Mucosa of gallbladder (tissue), 1 donor: Measurements from ENCODE around the gene SLC25A3. TPM values are rescaled to one million over a fixed set of nuclear protein-coding genes. Genes with fewer than 3 reads are reported as not detected.
A peak's percentile ranks its signal among the peaks of the same experiment; 100 is the strongest.
"Not testable (repeated sequence)": the region's sequence is repeated elsewhere in the genome, so short reads cannot be mapped to it uniquely, and the experiment has no call there.

ENCODE experiments used
- DNase-seq: peaks from one replicate; pipeline ENCODE4 v3.0.0-alpha.2; 2020; ENCODE audit warnings: low spot score
- total RNA-seq: library from RNA; stranded (reverse); gene quantifications from one replicate; pipeline ENCODE4 v1.2.1, GENCODE V29; 2021
- donor health status: DM: no; HTN: no; CAD: no.

SLC25A3 gene
- total RNA-seq, 1 donor from 2014 or later = 399 TPM

DNA sequence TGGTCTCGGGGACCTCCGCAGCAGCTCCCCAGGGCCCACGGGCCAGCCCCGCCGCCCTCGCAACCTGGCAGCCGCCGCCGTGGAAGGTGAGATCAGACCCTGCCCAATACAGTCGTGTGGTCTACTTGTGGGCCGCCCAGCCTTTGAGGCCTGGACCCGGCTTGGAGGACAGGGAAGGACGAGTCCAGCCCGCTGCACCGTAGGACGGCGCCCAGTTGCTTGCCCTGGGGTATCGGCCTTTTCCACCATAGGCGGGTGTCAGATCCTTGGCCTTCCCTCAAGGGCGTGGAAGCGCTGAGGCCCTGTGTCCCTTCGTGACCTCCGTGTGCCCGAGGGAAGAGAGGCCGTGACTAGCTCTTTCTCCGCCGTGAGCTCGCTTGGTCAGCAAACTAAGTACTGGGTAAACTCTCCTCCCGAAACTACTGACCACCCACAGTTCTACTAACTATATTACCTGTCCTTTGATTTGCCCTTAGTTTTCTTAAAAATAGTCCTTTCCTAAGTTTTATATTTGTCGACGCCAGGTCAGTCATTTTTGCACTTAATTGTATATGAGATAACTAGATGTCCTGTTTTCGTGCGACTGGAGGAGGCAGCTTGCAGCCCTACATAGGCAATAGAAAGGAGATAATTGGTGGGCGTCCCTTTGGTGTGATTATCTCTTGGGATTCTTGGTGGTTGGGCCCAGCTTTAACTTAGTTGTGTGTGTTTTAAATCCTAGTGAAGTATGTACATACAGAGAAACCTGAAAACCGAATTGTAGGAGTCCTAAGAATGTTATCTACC lies 757 bp downstream of the SLC25A3 start:
- peak; percentile 23 for DNase-seq

DNA sequence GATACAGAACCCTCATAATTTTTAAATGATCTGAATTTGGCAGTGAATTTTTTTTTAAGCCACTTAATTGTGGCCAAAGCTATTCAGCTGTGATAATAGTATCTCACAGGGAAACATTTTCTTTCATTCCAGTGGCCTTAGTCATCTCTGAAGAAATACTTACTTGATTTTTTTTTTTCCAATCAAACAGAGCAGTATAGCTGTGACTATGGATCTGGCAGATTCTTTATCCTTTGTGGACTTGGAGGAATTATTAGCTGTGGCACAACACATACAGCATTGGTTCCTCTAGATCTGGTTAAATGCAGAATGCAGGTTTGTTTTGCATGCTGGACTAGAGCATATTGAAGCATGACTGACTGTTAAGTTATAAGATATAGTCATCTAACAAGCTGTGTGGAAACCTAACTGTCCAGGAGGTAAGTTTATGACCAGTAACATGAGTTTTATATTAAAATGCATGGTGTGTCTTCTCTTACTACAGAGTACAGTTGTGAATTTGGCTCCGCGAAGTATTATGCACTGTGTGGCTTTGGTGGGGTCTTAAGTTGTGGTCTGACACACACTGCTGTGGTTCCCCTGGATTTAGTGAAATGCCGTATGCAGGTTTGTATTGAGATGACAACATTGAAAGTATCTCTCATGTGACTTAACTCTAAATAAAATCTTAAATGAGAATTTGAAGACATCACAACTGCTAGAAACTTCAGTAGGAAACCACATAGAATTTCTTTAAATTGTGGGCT lies 1.9 kb downstream of the SLC25A3 start:
- no peak for DNase-seq

DNA sequence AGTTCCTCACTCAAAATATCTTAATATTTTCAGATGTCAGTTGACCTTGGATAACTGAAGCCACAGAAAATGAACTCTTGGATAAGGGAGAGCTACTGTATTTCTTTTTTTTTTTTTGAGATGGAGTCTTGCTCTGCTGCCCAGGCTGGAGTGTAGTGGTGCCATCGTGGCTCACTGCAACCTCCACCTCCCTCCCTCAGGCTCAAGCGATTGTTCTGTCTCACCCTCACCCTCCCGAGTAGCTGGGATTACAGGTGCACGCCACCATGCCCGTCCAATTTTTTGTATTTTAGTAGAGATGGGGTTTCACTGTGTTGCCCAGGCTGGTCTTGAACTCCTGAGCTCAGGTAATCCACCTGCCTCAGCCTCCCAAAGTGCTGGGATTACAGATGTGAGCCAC lies 3.8 kb downstream of the SLC25A3 start:
- not testable (repeated sequence) for DNase-seq

DNA sequence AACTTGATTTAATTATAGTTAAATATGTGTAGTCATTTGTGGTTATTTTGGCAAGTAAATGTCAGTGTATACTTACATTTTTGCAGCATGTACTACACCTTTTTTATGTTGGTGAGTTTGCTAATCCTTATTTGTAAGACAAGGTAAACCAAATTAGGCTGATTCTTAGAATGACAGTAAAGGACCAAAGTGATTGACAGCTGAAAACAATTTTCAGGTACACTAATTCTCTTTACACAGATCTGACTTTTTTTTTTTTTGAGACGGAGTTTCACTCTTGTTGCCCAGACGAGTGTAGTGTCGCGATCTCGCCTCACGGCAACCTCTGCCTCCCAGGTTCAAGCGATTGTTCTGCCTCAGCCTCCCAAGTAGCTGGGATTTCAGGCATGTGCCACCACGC lies 8.4 kb downstream of the SLC25A3 start:
- DNase-seq = no peak

DNA sequence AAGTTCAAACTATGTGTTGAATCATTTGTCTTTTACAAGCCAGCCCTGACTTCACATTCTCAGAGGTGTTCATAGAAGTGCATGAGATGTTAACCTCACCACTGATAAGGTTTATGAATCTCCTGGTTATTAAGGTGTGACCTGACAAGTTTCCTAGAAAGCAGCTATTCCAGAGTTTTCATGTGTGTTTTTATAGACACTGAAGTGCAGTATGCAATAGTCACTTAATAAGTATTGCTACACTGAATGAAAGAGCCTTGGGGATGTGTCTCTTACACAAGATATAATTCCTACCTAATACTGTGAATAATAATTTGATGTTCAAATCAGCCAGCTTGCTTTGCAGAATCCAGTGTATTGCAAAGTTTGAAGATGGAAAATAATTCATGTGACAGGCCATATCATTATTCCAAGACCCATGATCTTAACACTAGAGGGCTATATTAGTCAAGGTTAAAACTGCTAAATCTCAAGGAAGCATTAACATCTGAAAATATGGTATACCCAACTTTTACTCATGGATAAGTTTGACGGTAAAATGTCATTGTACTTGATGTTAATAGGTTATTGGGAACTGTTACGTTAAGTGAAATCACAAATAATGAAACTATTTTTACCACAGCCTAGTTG lies 13.0 kb downstream of the SLC25A3 start:
- DNase-seq = no peak

DNA sequence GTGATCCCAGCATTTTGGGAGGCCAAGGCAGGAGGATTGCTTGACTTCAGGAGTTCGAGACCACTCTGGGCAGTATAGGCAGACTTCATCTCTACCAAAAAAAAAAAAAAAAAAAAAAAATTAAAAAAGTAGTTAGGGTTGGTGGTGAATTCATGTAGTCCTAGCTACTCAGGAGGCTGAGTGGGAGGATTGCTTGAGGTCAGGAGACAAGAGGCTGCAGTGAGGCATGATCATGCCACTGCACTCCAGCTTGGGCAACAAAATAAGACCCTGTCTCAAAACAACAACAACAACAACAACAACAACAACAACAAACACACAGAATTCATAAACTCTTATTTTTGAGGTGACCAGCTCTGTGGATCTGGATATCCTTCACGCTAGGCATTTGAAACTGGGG lies 17.1 kb downstream of the SLC25A3 start:
- DNase-seq = no peak

DNA sequence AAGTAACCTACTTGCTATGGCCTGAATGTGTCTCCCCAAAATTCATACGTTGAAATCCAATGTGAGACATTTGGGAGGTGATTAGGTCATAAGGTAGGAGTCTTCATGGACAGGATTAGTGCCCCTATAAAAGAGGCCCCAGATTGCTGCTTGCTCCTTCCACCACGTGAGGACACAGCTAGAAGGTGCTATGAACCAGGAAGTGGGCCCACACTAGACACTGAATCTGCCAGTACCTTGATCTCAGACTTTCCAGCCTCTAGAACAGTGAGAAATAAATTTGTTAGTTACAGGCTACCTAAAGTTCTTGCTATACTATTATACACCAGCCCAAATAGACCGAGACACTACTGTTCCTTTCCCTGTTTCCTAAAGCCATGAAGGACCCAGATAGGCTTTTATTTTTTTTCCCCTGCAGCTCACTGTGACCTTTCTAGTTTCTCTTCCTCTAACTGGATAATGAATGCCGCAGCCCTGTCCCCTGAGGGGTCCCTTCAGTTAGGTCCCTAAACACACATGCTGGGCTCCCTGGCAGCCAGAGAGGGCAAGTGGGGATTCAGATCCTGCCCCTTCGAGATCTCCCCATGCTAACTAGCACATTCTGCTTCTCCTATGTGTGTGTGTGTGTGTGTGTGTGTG lies 19.3 kb downstream of the SLC25A3 start:
- no peak for DNase-seq

DNA sequence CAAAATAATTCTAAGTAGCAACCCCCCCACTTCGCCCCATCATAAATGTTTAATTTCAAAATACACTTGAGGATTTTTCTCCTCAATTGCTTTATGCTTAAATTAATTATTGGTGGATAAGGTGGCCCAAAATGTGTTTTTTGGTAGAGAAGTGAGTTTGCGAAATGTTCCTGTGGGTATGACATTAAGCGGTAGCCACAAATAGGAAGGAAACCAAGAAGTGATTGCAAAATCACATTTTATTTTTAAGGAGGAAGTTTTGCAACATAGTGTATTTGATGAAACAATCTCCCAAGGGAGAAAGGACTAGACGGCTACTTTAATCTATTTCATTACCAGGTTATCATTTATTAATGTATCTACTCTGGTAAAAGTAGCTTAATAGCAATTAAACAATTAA lies 25.5 kb downstream of the SLC25A3 start:
- DNase-seq = no peak

DNA sequence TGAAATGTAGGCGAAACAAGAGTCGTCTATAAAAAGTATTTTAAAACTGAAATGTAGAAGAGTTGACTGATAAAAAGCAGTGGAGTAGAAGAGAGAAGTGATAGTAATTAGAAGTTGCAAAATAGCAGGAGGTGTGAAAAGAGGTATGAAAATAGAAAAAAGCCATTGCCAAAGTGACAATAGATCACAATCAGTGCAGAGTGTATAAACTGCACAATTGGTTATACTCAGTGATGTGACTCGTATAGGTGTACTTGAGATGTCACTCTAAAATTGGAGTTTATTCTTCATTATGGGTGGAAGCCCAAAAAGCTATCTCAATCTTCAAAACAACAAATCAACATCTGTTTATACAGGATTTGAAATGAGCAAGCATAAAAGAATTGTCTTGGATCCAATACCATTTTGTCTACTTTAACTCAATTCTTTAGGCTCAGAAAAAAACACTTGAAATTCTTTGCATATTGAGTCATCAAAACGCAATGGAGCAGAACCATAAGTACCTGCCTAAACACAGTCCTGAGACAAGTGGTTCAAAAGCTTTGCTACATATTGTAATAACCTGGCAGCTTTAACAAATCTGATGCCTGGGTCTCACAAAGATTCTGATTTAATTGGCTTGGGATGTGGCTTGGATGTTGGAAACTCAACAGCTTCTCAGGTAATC lies 42.3 kb downstream of the SLC25A3 start:
- no peak for DNase-seq

DNA sequence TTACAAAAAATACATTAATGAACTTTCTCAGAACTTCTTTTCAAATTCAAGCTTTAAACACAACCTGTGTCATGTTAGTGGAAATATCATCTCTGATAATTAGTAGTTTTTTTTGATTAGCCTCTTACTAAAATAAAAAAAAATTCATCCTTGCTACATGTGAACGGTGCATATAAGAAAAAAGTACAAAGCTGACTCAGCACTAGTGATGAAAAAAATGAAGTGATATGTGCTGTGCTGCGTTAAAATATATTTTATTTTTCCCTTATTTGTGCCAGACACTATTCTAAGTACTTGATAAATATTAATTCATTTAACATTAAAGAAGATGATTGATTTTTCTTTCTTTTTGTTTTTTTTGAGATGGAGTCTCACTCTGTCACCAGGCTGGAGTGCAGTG lies 43.6 kb downstream of the SLC25A3 start:
- DNase-seq = no peak

DNA sequence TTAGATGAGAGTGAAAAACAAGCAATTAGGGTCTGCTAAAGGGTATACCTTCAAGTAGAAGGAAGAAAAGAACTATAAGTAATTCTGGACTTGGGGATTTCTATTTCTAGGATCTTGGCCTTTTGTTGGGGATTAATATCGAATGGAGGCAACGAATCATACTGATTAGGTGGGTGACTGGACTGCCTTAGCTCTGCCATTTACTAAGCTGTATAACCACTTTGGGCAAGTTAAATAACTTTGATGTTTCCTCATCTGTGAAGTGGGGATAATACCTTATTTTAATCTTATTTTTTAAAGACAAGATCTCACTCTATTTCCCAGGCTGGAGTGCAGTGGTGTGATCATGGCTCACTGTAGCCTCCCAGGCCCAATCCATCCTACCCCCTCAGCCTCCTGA lies 44.5 kb downstream of the SLC25A3 start:
- no peak for DNase-seq

DNA sequence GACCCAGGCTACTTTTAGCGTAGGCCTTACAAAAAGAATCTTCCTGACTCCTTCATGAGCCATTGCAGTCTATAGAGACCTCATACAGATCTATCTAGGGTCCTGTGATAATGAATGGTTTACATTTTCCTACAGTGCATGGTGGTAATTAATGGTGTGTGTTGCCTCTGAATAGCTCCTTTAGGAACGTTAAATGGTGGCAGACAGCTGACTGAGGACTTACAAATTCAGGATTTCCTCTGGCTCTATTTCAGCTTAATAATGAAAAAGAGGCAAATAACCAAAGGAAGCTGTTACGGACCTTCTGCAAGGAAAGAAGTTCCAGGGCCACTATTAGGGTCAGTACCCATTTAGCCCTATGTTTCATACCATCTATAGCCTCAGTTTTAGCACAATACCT lies 46.0 kb downstream of the SLC25A3 start:
- no peak for DNase-seq

DNA sequence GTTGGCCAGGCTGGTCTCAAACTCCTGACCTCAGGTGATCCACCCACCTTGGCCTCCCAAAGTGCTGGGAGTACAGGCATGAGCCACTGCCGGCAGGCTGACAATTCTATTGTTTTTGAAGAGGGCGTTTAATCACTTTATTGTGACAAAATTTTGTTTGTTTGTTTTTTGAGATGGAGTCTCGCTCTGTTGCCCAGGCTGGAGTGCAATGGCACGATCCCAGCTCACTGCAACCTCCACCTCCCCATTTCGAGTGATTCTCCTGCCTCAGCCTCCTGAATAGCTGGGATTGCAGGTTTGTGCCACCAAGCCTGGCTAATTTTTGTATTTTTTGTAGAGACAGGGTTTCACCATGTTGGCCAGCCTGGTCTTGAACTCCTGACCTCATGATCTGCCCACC lies 49.3 kb downstream of the SLC25A3 start:
- not testable (repeated sequence) for DNase-seq

DNA sequence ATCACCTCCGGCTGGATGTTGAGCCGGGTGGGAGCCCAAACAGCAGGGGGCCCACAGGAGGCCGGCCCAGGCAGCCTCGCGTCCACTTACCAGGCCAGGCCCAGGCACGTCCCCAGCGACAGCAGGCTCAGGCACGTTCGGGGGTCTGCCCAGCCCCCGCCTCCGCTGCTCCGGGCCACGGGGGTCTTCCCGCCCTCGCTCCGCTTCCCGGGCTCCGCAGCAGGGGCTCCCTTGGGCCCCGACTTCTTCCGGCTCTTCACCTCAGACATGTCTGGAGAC lies 50.9 kb downstream of the SLC25A3 start:
- DNase-seq = peak; percentile 13

DNA sequence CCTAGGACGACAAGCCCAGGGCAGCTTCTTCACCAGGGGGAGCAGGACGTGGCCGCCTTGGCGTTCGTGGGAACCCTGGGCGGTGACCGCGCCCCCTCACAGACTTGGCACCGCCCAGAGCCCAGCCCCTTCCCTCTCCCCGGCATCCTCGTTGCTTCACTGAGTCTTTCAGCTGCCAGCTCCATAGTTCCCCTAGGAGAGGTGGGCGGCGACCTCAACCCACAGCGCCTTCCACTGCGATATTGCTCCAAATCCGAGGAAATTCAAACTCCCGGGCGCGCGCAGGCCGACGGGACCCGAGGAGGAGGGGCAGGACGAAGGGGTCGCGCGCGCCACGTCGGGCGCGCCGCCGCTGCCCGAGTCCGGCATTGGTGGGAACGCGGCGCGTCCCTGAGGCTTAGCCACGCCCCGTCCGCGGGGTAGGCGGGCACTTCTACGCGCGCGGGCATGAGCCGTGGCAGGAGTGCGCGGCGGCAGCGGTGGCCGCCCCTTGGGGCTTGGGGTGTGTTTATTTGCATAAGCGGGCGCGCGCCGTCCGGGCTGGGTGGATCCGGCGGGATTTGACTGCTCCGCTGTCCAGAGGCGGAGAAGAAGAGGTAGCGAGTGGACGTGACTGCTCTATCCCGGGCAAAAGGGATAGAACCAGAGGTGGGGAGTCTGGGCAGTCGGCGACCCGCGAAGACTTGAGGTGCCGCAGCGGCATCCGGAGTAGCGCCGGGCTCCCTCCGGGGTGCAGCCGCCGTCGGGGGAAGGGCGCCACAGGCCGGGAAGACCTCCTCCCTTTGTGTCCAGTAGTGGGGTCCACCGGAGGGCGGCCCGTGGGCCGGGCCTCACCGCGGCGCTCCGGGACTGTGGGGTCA lies 51.5 kb downstream of the SLC25A3 start, which contains the start of the genes APAF1 and IKBIP:
APAF1 (plus strand) TSS at position 579 of the 860 bp plus-strand sequence. CDS start 3,070 bp downstream, outside the sequence.
IKBIP (minus strand) TSS at position 77 of the 860 bp plus-strand sequence. CDS start 87 bp downstream, outside the sequence.
- DNase-seq = peak; percentile 98

DNA sequence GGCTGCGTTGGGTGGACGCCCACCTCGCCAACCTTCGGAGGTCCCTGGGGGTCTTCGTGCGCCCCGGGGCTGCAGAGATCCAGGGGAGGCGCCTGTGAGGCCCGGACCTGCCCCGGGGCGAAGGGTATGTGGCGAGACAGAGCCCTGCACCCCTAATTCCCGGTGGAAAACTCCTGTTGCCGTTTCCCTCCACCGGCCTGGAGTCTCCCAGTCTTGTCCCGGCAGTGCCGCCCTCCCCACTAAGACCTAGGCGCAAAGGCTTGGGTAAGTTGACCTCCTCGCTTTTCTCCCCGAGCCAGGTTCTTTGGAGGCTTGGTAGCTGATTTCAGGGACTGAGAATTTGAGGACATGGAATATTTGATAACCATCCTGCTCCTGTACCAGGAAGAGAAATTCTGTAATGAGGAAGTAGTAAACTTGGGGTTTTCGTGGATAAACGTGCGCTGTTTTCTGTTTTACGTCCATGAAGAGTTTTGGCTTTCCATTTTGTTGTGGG lies 52.1 kb downstream of the SLC25A3 start:
- DNase-seq = peak; percentile 19

DNA sequence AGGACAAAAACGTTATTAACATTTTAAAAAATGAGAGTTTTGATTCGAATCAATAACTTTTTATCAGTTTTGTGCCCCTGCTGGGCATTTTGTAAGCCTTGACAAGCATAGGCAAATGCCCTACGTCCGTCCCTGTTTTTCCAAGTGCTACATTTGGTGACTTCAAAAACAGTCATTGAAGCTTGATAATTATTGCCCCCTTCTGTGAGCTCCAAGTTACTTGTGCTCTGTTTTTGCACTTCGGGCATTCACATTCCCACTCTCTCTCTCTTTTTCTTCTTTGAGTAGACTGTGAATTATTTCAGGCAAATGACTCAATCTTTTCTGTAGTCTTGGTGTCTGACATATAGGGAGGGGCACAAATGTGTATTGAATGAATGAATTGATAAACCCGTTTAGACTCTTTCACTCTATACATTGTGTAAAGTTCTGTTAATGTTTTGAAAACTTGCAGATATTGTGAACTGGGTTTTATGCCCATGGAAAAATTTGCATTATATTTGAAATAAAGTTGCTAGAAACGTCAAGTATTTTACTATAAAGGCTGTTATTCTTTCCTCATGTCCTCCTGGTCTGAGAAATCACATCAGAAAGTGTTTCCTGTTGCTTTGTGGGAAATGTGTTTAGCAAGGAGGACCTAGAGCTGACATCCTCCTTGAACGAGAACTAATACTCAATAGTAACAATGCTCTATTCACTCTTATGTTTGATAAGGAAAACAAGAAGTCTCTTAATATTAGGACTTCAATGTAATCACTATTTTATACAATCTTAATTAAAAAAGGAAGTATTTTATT lies 53.0 kb downstream of the SLC25A3 start:
- DNase-seq = no peak

DNA sequence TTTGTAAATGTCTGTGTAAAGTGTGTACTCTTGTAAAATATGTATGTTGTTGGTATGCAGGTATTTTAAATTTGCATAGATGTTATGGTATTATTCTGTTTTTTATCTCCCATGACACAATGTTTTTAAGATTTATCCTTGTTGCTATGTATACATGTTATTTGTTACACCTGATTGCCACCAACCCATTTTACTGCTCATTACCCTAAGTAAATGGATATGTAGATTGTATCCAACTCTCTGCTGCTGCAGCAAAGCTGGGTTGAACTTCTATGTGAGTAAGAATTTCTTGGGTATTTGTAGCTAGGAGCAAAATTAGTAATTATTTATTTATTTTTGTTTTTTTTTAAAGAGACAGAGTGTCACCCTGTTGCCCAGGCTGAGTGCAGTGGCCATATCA lies 57.8 kb downstream of the SLC25A3 start:
- DNase-seq = no peak

DNA sequence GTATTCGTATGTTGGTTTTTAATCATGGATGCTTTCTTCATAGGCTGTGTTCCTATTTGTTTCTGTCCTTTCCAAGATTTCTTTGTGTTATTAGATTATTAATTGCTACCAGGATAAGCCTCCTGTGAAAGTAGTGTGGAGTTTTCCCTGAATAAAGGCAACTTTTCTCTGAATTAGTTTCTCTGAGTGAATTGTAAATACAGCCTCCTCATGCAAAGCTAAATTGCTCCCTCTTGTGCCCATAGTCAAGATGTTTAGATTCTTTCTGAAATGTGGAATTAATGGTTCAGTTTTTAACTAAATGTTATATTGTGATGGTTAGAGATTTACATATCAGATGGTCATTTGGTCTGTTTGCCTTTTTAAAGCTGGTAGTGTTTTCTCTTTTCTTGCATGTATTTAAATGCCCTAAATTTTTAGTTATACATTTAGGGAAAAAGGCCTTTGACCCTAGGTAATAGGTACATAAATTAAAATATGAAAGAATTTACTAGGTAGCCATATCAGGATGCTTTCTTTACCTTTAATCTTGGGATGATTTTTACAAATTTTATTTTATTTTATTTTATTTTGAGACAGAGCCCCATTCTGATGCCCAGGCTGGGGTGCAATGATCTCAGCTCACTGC lies 60.5 kb downstream of the SLC25A3 start:
- no peak for DNase-seq
